Large intestine (tissue), 1 donor: Measurements from ENCODE around the gene CSTA. TPM values are rescaled to one million over a fixed set of nuclear protein-coding genes. Genes with fewer than 3 reads are reported as not detected.

Source experiments
- polyA plus RNA-seq: library from polyadenylated mRNA; unstranded; fragments of 120-200 nt; gene quantifications from one replicate; pipeline ENCODE4 v1.2.1, GENCODE V29; 2013

The CSTA gene
- polyA plus RNA-seq, 1 donor: 1.2 TPM

Other genes with a start within 250 kb of the CSTA start
- 1.9 TPM for gene CASR, start 141.6 kb upstream of the CSTA start, polyA plus RNA-seq
- 42.4 TPM for gene MIX23, start 58.0 kb downstream of the CSTA start, polyA plus RNA-seq
- gene FAM162A, start 58.9 kb downstream of the CSTA start, polyA plus RNA-seq: 60.4 TPM
- 7.6 TPM for gene WDR5B, start 90.8 kb downstream of the CSTA start, polyA plus RNA-seq
- 35.0 TPM for gene KPNA1, start 189.7 kb downstream of the CSTA start, polyA plus RNA-seq
- gene PARP9, start 239.1 kb downstream of the CSTA start, polyA plus RNA-seq: 32.0 TPM
- 34.0 TPM for gene DTX3L, start 239.1 kb downstream of the CSTA start, polyA plus RNA-seq